Liver (tissue), 9 donors: Measurements from ENCODE around the gene ABCD3. TPM values are rescaled to one million over a fixed set of nuclear protein-coding genes. Genes with fewer than 3 reads are reported as not detected.
"Not testable (repeated sequence)": the region's sequence is repeated elsewhere in the genome, so short reads cannot be mapped to it uniquely, and the experiment has no call there.

Experiments
- DNase-seq: peaks from one replicate; pipeline ENCODE4 v3.0.0-alpha.2; 2017; ENCODE audit warnings: low spot score
- H3K27ac ChIP-seq, 2 donors: one replicate each; pipeline ENCODE4 v1.7.0; 2013; ENCODE audit warnings: inconsistent platforms in 2 of 2, low read length in 2 of 2, control low read depth in 1 of 2, low read depth in 1 of 2, mild to moderate bottlenecking in 1 of 2
- H3K27me3 ChIP-seq, 4 donors: one replicate each; pipeline versions ENCODE4 v1.6.1 to v1.7.0; 2013; ENCODE audit warnings: low read length in 3 of 4, inconsistent platforms in 1 of 4, mild to moderate bottlenecking in 1 of 4, moderate library complexity in 1 of 4; ENCODE audit not compliant: control insufficient read depth in 4 of 4, insufficient read depth in 4 of 4
- H3K36me3 ChIP-seq, 4 donors: one replicate each; pipeline versions ENCODE4 v1.6.1 to v1.7.0; 2013; ENCODE audit warnings: low read length in 3 of 4, mild to moderate bottlenecking in 3 of 4, low read depth in 1 of 4, moderate library complexity in 1 of 4; ENCODE audit not compliant: control insufficient read depth in 4 of 4, insufficient read depth in 3 of 4
- H3K4me1 ChIP-seq, 4 donors: one replicate each; pipeline versions ENCODE4 v1.6.1 to v1.7.0; 2013; ENCODE audit warnings: low read length in 3 of 4, mild to moderate bottlenecking in 3 of 4, moderate library complexity in 1 of 4; ENCODE audit not compliant: control insufficient read depth in 4 of 4, insufficient read depth in 4 of 4
- H3K4me3 ChIP-seq, 3 donors: one replicate each; pipeline versions ENCODE4 v1.6.1 to v1.7.0; 2013; ENCODE audit warnings: low read length in 3 of 3, control low read depth in 1 of 3, low read depth in 1 of 3, mild to moderate bottlenecking in 1 of 3
- H3K9ac ChIP-seq, 2 donors: one replicate each; pipeline ENCODE4 v1.7.0; 2013; ENCODE audit warnings: low read length in 2 of 2, mild to moderate bottlenecking in 2 of 2, moderate library complexity in 2 of 2, control low read depth in 1 of 2, low read depth in 1 of 2
- H3K9me3 ChIP-seq, 4 donors: one replicate each; pipeline versions ENCODE4 v1.6.1 to v1.7.0; 2013; ENCODE audit warnings: low read length in 3 of 4; ENCODE audit not compliant: control insufficient read depth in 4 of 4
- ATF3 ChIP-seq: IDR thresholded peaks from 2 replicates; pipeline ENCODE4 v1.6.1; 2016; ENCODE audit warnings: antibody characterized with exemption
- CTCF ChIP-seq: fragments of 150-350 bp; IDR thresholded peaks from 2 replicates; pipeline ENCODE4 v1.5.1; 2017; ENCODE audit warnings: improper control_type of control experiment, low read depth, low read length; ENCODE audit not compliant: missing input control
- EGR1 ChIP-seq, 2 donors: IDR thresholded peaks; 2 replicates each; pipeline ENCODE4 v1.6.1; 2016 to 2018; ENCODE audit warnings: antibody characterized with exemption in 2 of 2, low read depth in 2 of 2
- FOXA1 ChIP-seq: IDR thresholded peaks from 2 replicates; pipeline ENCODE4 v1.6.1; 2016; ENCODE audit warnings: antibody characterized with exemption
- FOXA2 ChIP-seq: IDR thresholded peaks from 2 replicates; pipeline ENCODE4 v1.6.1; 2016; ENCODE audit warnings: antibody characterized with exemption
- HNF4A ChIP-seq, 2 donors: conservative IDR thresholded peaks; 2 replicates each; pipeline ENCODE4 v1.6.1; 2016; ENCODE audit warnings: antibody characterized with exemption in 2 of 2, mild to moderate bottlenecking in 2 of 2
- RAD21 ChIP-seq, 2 donors: IDR thresholded peaks; 2 replicates each; pipeline ENCODE4 v1.6.1; 2016; ENCODE audit warnings: antibody characterized with exemption in 2 of 2, mild to moderate bottlenecking in 2 of 2
- REST ChIP-seq: IDR thresholded peaks from 2 replicates; pipeline ENCODE4 v1.6.1; 2016; ENCODE audit warnings: antibody characterized with exemption, mild to moderate bottlenecking
- RXRA ChIP-seq, 2 donors: IDR thresholded peaks; 2 replicates each; pipeline ENCODE4 v1.6.1; 2017 to 2018; ENCODE audit warnings: antibody characterized with exemption in 2 of 2, mild to moderate bottlenecking in 1 of 2
- SP1 ChIP-seq: IDR thresholded peaks from 2 replicates; pipeline ENCODE4 v1.6.1; 2018; ENCODE audit warnings: antibody characterized with exemption, mild to moderate bottlenecking
- WGBS: extraction: QIAGEN DNeasy Blood & Tissue Kit; methylation state at CpG from one replicate; pipeline ENCODE4 v1.1.7; 2013; 5-methylcytosine and 5-hydroxymethylcytosine counted together
- polyA plus RNA-seq, 2 donors: library from polyadenylated mRNA; stranded (reverse) in 1 of 2; unstranded in 1 of 2; fragments of 200-250 nt in 1 of 2; fragments of >200 nt in 1 of 2; fragmentation: Nextera tagmentation in 1 of 2; extraction: Ambion mirVana in 1 of 2; gene quantifications; one replicate each; pipeline versions ENCODE4 v1.2.1 to v1.2.3, GENCODE V29; 2013 to 2015
- total RNA-seq, 2 donors: library from RNA; depleted of rRNA; stranded (reverse); fragments of >200 nt; gene quantifications; one replicate each; pipeline ENCODE4 v1.2.3, GENCODE V29; 2014
- TF ChIP-seq, protein P1 (sequence below): IDR thresholded peaks from 2 replicates; pipeline ENCODE4 v1.6.1; 2016; ENCODE audit warnings: antibody characterized with exemption
- donor health status: healthy.
- donor health status: healthy.
- donor health status: healthy.
- donor health status: healthy.
- donor health status: healthy.

The ABCD3 gene
- total and polyA plus RNA-seq, 4 donors = 49.2 to 133 (median 62.5) TPM

DNA sequence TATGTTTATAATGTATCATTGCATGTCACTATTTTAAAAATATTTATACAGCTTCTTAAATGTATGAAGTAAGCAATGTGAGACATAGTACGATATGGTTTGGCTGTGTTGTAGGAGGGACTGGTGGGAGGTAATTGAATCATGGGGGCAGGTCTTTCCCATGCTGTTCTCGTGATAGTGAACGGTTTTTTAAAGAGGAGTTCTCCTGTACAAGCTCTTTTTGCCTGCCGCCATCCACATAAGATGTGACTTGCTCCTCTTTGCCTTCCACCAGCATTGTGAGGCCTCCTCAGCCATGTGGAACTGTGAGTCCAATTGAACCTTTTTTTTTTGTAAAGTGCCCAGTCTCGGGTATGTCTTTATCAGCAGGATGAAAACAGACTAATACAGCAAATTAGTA lies 10.3 kb downstream of the ABCD3 start:
- 58% methylated on average over 5 of the region's 5 CpGs for WGBS
- Histone ChIP-seq H3K36me3 (no peaks in the 10 kb centered on the region), H3K4me1 (peaks cover 11 to 77% (median 55%) of the 10 kb centered on the region in 4 donors), H3K4me3 (no peak overlapping the region), H3K27ac (peak overlapping the region; percentile 46 to 68), H3K9me3 (no peaks in the 10 kb centered on the region), H3K27me3 (no peaks in the 10 kb centered on the region), H3K9ac (peak overlapping the region in 1 of 2 donors; percentile 45)
- TF ChIP-seq FOXA1 (no peak), ATF3 (no peak), REST (no peak), EGR1 (IDR thresholded peaks at IDR 0.05; ENCODE audit: low read depth in 2 of 2) (no peak), RXRA (IDR thresholded peaks at IDR 0.05) (no peak), RAD21 (IDR thresholded peaks at IDR 0.05) (no peak), FOXA2 (no peak), HNF4A (conservative IDR thresholded peaks at IDR 0.05) (no peak), CTCF (no peak)
- DNase-seq = no peak

GRCh38 chr1:94428927-94429528 lies 10.8 kb downstream of the ABCD3 start:
- peaks cover 11 to 72% (median 50%) of the 10 kb centered on the region in 4 donors for H3K4me1 ChIP-seq
- H3K4me3 ChIP-seq, DNase-seq, H3K27me3 ChIP-seq, H3K36me3 ChIP-seq, H3K9ac ChIP-seq, H3K9me3 ChIP-seq: not testable (repeated sequence)
- TF ChIP-seq HNF4A (conservative IDR thresholded peaks at IDR 0.05) = peak; percentile 60 to 72
- peak; percentile 40 for TF ChIP-seq SP1
- TF ChIP-seq RXRA (IDR thresholded peaks at IDR 0.05) = peak; percentile 68 to 75
- TF ChIP-seq, protein P1, sequence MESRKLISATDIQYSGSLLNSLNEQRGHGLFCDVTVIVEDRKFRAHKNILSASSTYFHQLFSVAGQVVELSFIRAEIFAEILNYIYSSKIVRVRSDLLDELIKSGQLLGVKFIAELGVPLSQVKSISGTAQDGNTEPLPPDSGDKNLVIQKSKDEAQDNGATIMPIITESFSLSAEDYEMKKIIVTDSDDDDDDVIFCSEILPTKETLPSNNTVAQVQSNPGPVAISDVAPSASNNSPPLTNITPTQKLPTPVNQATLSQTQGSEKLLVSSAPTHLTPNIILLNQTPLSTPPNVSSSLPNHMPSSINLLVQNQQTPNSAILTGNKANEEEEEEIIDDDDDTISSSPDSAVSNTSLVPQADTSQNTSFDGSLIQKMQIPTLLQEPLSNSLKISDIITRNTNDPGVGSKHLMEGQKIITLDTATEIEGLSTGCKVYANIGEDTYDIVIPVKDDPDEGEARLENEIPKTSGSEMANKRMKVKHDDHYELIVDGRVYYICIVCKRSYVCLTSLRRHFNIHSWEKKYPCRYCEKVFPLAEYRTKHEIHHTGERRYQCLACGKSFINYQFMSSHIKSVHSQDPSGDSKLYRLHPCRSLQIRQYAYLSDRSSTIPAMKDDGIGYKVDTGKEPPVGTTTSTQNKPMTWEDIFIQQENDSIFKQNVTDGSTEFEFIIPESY = peak; percentile 37
- H3K27ac ChIP-seq = peak overlapping the region; percentile 46 to 68
- WGBS = 77% methylated on average over 3 of the region's 3 CpGs
